Endothelial cell of umbilical vein (primary cell): ENCODE data around the gene CCDC170. TPM values are rescaled to one million over a fixed set of nuclear protein-coding genes. Genes with fewer than 3 reads are reported as not detected.

Experiments used
- BruUV-seq: library from RNA; stranded (reverse); fragments of 400-500 nt; replicated peaks from 2 replicates; lab custom pipeline; 2021; lab: Mats Ljungman, UMichigan
- CTCF ChIA-PET: fragments of 300-600, 350-600 bp; sonication (Branson Sonifier 250); formaldehyde crosslinking; loops from one replicate; lab custom pipeline; 2021; ENCODE audit warnings: antibody characterized with exemption, inconsistent platforms; lab: Charles Lee
- POLR2A ChIA-PET: fragments of 300-600, 350-600 bp; sonication (Branson Sonifier 250); formaldehyde crosslinking; loops from one replicate; lab custom pipeline; 2021; ENCODE audit warnings: antibody characterized with exemption, inconsistent platforms; lab: Charles Lee
- DNase-seq: peaks from one replicate; pipeline ENCODE4 v3.0.0-alpha.2; 2011; ENCODE audit warnings: low read depth, low spot score
- FAIRE-seq: peaks from 2 replicates; lab custom pipeline; 2011; peaks lifted over from hg19 to GRCh38; lab: Jason Lieb, UNC
- H2AFZ ChIP-seq: 2 replicates; pipeline ENCODE4 v1.6.0; 2012; ENCODE audit warnings: low read depth, low read length, control low read depth, inconsistent platforms
- H3K27ac ChIP-seq: 2 replicates; pipeline ENCODE4 v1.5.1; 2011; ENCODE audit warnings: low read depth, mild to moderate bottlenecking, control low read depth, low read length, moderate library complexity; ENCODE audit not compliant: insufficient read depth
- H3K27me3 ChIP-seq, 2 experiments: 2 replicates each; pipeline versions ENCODE4 v1.6.0 to v1.6.1; 2011; ENCODE audit warnings: low read length in 2 of 2, mixed read lengths in 1 of 2; ENCODE audit not compliant: control insufficient read depth in 2 of 2, insufficient read depth in 2 of 2
- H3K36me3 ChIP-seq, 2 experiments: 2 replicates in 1 of 2; 3 replicates in 1 of 2; pipeline ENCODE4 v1.5.1; 2011; ENCODE audit warnings: low read length in 2 of 2, mild to moderate bottlenecking in 1 of 2, moderate library complexity in 1 of 2; ENCODE audit not compliant: control insufficient read depth in 2 of 2, insufficient read depth in 2 of 2; ENCODE audit errors: extremely low read depth in 1 of 2
- H3K4me1 ChIP-seq: 3 replicates; pipeline ENCODE4 v1.5.1; 2011; ENCODE audit warnings: mild to moderate bottlenecking, low read length; ENCODE audit not compliant: control insufficient read depth, insufficient read depth; ENCODE audit errors: extremely low read depth
- H3K4me2 ChIP-seq: 2 replicates; pipeline ENCODE4 v1.6.1; 2011; ENCODE audit warnings: low read length, control low read depth, mixed read lengths; ENCODE audit not compliant: insufficient read depth
- H3K4me3 ChIP-seq, 3 experiments: fragments of 200-600 bp in 1 of 3; sonication (generic), shearing (Covaris generic) in 1 of 3; replicated peaks in 1 of 3; 2 replicates each; pipeline ENCODE4 v1.5.1; 2011 to 2016; ENCODE audit warnings: control low read depth in 3 of 3, low read length in 3 of 3, mild to moderate bottlenecking in 2 of 3, inconsistent platforms in 1 of 3, low read depth in 1 of 3, moderate library complexity in 1 of 3; ENCODE audit not compliant: insufficient read depth in 1 of 3
- H3K79me2 ChIP-seq: 2 replicates; pipeline ENCODE4 v1.6.0; 2012; ENCODE audit warnings: low read length, inconsistent platforms; ENCODE audit not compliant: control insufficient read depth, insufficient read depth
- H3K9ac ChIP-seq: replicated peaks from 2 replicates; pipeline ENCODE3; 2011; ENCODE audit warnings: low read length, control low read depth; ENCODE audit not compliant: insufficient read depth; ENCODE audit errors: extremely low read depth
- H3K9me1 ChIP-seq: replicated peaks from 3 replicates; pipeline ENCODE4 v1.6.0; 2011; ENCODE audit warnings: mild to moderate bottlenecking, low read length; ENCODE audit not compliant: control insufficient read depth, insufficient read depth; ENCODE audit errors: extremely low read depth
- H3K9me3 ChIP-seq: replicated peaks from 2 replicates; pipeline ENCODE4 v1.5.1; 2012; ENCODE audit warnings: low read length, inconsistent platforms; ENCODE audit not compliant: control insufficient read depth, insufficient read depth
- H4K20me1 ChIP-seq: replicated peaks from 2 replicates; pipeline ENCODE3; 2011; ENCODE audit warnings: mild to moderate bottlenecking, low read length; ENCODE audit not compliant: control insufficient read depth, insufficient read depth; ENCODE audit errors: extremely low read depth
- CTCF ChIP-seq, 2 donors: IDR thresholded peaks; 1 replicate in 1 of 2; 2 replicates in 1 of 2; pipeline ENCODE4 v1.5.1; 2011; ENCODE audit warnings: low read length in 2 of 2, mild to moderate bottlenecking in 2 of 2, moderate library complexity in 2 of 2, control low read depth in 1 of 2, inconsistent platforms in 1 of 2, low read depth in 1 of 2; ENCODE audit not compliant: insufficient read depth in 1 of 2; ENCODE audit errors: extremely low read depth in 1 of 2
- EZH2 ChIP-seq: IDR thresholded peaks from 2 replicates; pipeline ENCODE4 v1.6.1; 2012; ENCODE audit warnings: borderline replicate concordance, low read depth, mild to moderate bottlenecking, moderate library complexity, low read length, inconsistent platforms; ENCODE audit not compliant: severe bottlenecking
- FOS ChIP-seq: IDR thresholded peaks from 2 replicates; pipeline ENCODE4 v1.6.1; 2011; ENCODE audit warnings: mild to moderate bottlenecking, low read length, moderate library complexity, borderline replicate concordance; ENCODE audit not compliant: insufficient read depth
- GATA2 ChIP-seq: IDR thresholded peaks from 2 replicates; pipeline ENCODE4 v1.7.0; 2011; ENCODE audit warnings: low read depth, mild to moderate bottlenecking, moderate library complexity, mixed read lengths, low read length; ENCODE audit not compliant: insufficient read length, insufficient read depth
- JUN ChIP-seq: IDR thresholded peaks from 2 replicates; pipeline ENCODE4 v1.6.1; 2011; ENCODE audit warnings: borderline replicate concordance, low read depth; ENCODE audit not compliant: insufficient read length, insufficient read depth
- MAX ChIP-seq: IDR thresholded peaks from 2 replicates; pipeline ENCODE4 v1.6.1; 2011; ENCODE audit not compliant: insufficient read depth, insufficient read length
- MYC ChIP-seq: IDR thresholded peaks from one replicate; pipeline ENCODE4 v1.6.1; 2011; ENCODE audit warnings: mild to moderate bottlenecking, low read depth, low read length
- POLR2A ChIP-seq: IDR thresholded peaks from 2 replicates; pipeline ENCODE4 v1.6.1; 2012; ENCODE audit warnings: low read depth, mild to moderate bottlenecking, control low read depth, low read length
- POLR2AphosphoS5 ChIP-seq: IDR thresholded peaks from 2 replicates; pipeline ENCODE4 v1.6.1; 2012; ENCODE audit warnings: low read depth, mild to moderate bottlenecking, control low read depth, low read length, moderate library complexity; ENCODE audit not compliant: insufficient read depth
- dilution Hi-C: fragments of 300-500 bp; cut with MboI; formaldehyde crosslinking; loops from one replicate; pipeline ENCODE4 v1.15.0; 2019; ENCODE audit warnings: low sequenced_read_pairs; ENCODE audit not compliant: extremely low pct_ligation_motif_present
- intact Hi-C: fragments of 100-400 bp; cut with micrococcal nuclease; formaldehyde crosslinking; loops from one replicate; pipeline ENCODE4 v1.10.0; 2022
- polyA plus RNA-seq, 4 experiments: library from polyadenylated mRNA; depleted of rRNA in 3 of 4; stranded (reverse) in 3 of 4; unstranded in 1 of 4; fragments of >200 nt; gene quantifications; 2 replicates each; pipeline versions ENCODE4 v1.2.1 to v1.2.3, GENCODE V29; 2011 to 2012; ENCODE audit warnings: missing spikeins in 1 of 4
- total RNA-seq: library from RNA; stranded (reverse); gene quantifications from 2 replicates; pipeline ENCODE4 v1.2.3, GENCODE V29; 2021

CCDC170 gene
- total and polyA plus RNA-seq, 2 donors (not counting 3 experiments of a cell fraction or from before 2014, with no cell fraction given), result 0.07 to 0.21 TPM

GRCh38 chr6:151539506-151540268 lies 45.9 kb downstream of the CCDC170 start:
- ChIA-PET CTCF (no interaction called here), POLR2A (no interaction called here)
- dilution Hi-C loops, result no loop called here
- Histone ChIP-seq H3K27ac (no peak overlapping the region), H3K79me2 (no peaks in the 10 kb centered on the region), H3K4me1 (peaks cover 9% of the 10 kb centered on the region), H2AFZ (no peak overlapping the region), H3K36me3 (no peaks in the 10 kb centered on the region), H3K4me2 (no peak overlapping the region), H3K9ac (no peak overlapping the region), H3K9me3 (no peaks in the 10 kb centered on the region), H4K20me1 (no peaks in the 10 kb centered on the region), H3K9me1 (no peaks in the 10 kb centered on the region), H3K27me3 (no peaks in the 10 kb centered on the region), H3K4me3 (no peak overlapping the region)
- intact Hi-C loops, result no loop called here
- TF ChIP-seq MYC (no peak), EZH2 (no peak), CTCF (IDR thresholded peaks at IDR 0.05; ENCODE audit: extremely low read depth in 1 of 2, insufficient read depth in 1 of 2, low read depth in 1 of 2, low read length in 2 of 2) (no peak), GATA2 (no peak), FOS (no peak), JUN (no peak), POLR2A (no peak), MAX (no peak), POLR2AphosphoS5 (no peak)
- BruUV-seq, result no TSS peak
- DNase-seq, result no peak
- FAIRE-seq, result no peak
